ENCODE results near the gene SERPINA4. TPM values are rescaled to one million over a fixed set of nuclear protein-coding genes. Genes with fewer than 3 reads are reported as not detected.
"Not testable (repeated sequence)": the region's sequence is repeated elsewhere in the genome, so short reads cannot be mapped to it uniquely, and the experiment has no call there.

Gene SERPINA4
- total RNA-seq, 1 donor from 2014 or later, result not detected

- Histone ChIP-seq H3K27ac (replicated peaks) (no peak overlapping the region), H3K36me3 (no peaks in the 10 kb centered on the region), H3K27me3 (ENCODE audit: low read depth) (peaks cover 19% of the 10 kb centered on the region), H3K4me3 (no peak overlapping the region), H3K9me3 (replicated peaks) (no peaks in the 10 kb centered on the region), H3K4me1 (no peaks in the 10 kb centered on the region)
- no peak for TF ChIP-seq CTCF (IDR thresholded peaks at IDR 0.05; ENCODE audit: borderline replicate concordance)
- intact Hi-C loops (cut with micrococcal nuclease), result no loop called here
- DNase-seq, result no peak
These were observed 13.1 kb downstream of the SERPINA4 start for GRCh38 chr14:94574336-94574735.

- intact Hi-C loops (cut with micrococcal nuclease), result no loop called here
- H3K4me3 ChIP-seq, result no peak overlapping the region
- no peaks in the 10 kb centered on the region for H3K9me3 ChIP-seq (replicated peaks)
- peaks cover 4% of the 10 kb centered on the region for H3K4me1 ChIP-seq
- H3K27me3 ChIP-seq (ENCODE audit: low read depth), result peaks cover 6% of the 10 kb centered on the region
- DNase-seq, result no peak
- no peak overlapping the region for H3K27ac ChIP-seq (replicated peaks)
- no peak for TF ChIP-seq CTCF (IDR thresholded peaks at IDR 0.05; ENCODE audit: borderline replicate concordance)
- no peaks in the 10 kb centered on the region for H3K36me3 ChIP-seq
These were observed 14.7 kb downstream of the SERPINA4 start for GRCh38 chr14:94575730-94576585.

- peaks cover 12% of the 10 kb centered on the region for H3K4me1 ChIP-seq
- H3K27me3 ChIP-seq (ENCODE audit: low read depth); DNase-seq; H3K9me3 ChIP-seq (replicated peaks); intact Hi-C loops (cut with micrococcal nuclease); H3K27ac ChIP-seq (replicated peaks); H3K4me3 ChIP-seq; H3K36me3 ChIP-seq: not testable (repeated sequence)
These were observed 16.2 kb downstream of the SERPINA4 start for GRCh38 chr14:94577472-94577871.

- no peak for TF ChIP-seq CTCF (IDR thresholded peaks at IDR 0.05; ENCODE audit: borderline replicate concordance)
- no peak for DNase-seq
- peaks cover 14% of the 10 kb centered on the region for H3K4me1 ChIP-seq
- H3K27me3 ChIP-seq (ENCODE audit: low read depth), result peaks cover 6% of the 10 kb centered on the region
- intact Hi-C loops (cut with micrococcal nuclease), result no loop called here
- H3K9me3 ChIP-seq (replicated peaks), result no peaks in the 10 kb centered on the region
- H3K4me3 ChIP-seq, result no peak overlapping the region
- H3K36me3 ChIP-seq, result no peaks in the 10 kb centered on the region
- no peak overlapping the region for H3K27ac ChIP-seq (replicated peaks)
These were observed 17.5 kb downstream of the SERPINA4 start for GRCh38 chr14:94578712-94579111.

- H3K4me3 ChIP-seq, result peak within 1 kb of the TSS; percentile 9
- H3K27ac ChIP-seq (replicated peaks), result peak within 1 kb of the TSS; percentile 21
These were observed 20.1 kb downstream of the SERPINA4 start, which contains the start of gene SERPINA5 for GRCh38 chr14:94581127-94581999. TSS of gene SERPINA5 (plus strand) at chr14:94581426. CDS start at chr14:94587363, 5,937 bp downstream.

More at GRCh38 chr14:94581127-94581999, 20.1 kb downstream of the SERPINA4 start, which contains the start of gene SERPINA5:
- Histone ChIP-seq H3K27me3 (ENCODE audit: low read depth) (peaks cover 6% of the 10 kb centered on the region), H3K36me3 (no peaks in the 10 kb centered on the region), H3K9me3 (replicated peaks) (no peaks in the 10 kb centered on the region), H3K4me1 (peaks cover 14% of the 10 kb centered on the region)
- no peak for TF ChIP-seq CTCF (IDR thresholded peaks at IDR 0.05; ENCODE audit: borderline replicate concordance)
- intact Hi-C loops (cut with micrococcal nuclease), result no loop called here
- DNase-seq, result peak; percentile 55

Data from left ventricle myocardium inferior (tissue), 1 donor.